HCT116 (cell line): ENCODE results near the gene ITGB6.

Experiments used
- POLR2AphosphoS5 ChIP-seq: IDR thresholded peaks from 2 replicates; pipeline ENCODE4 v1.6.1; 2011; ENCODE audit warnings: mild to moderate bottlenecking, low read depth, low read length, moderate library complexity
- YY1 ChIP-seq: IDR thresholded peaks from 2 replicates; pipeline ENCODE4 v1.6.1; 2011; ENCODE audit warnings: low read length, low read depth, moderate library complexity, mild to moderate bottlenecking; ENCODE audit not compliant: insufficient replicate concordance; ENCODE audit errors: extremely low read depth
- TF ChIP-seq, protein P1 (sequence below): IDR thresholded peaks from 2 replicates; pipeline ENCODE4 v1.6.1; 2012
- TF ChIP-seq, protein P2 (sequence below), 3 experiments: fragments of 200-600 bp in 1 of 3; sonication (generic) in 1 of 3; IDR thresholded peaks in 2 of 3; conservative IDR thresholded peaks in 1 of 3; 2 replicates each; pipeline ENCODE4 v1.5.1; 2012 to 2017; ENCODE audit warnings: low read depth in 2 of 3, low read length in 2 of 3, antibody characterized with exemption in 1 of 3, borderline replicate concordance in 1 of 3, control low read depth in 1 of 3, mild to moderate bottlenecking in 1 of 3, mixed read lengths in 1 of 3, mixed run types in 1 of 3, moderate library complexity in 1 of 3; ENCODE audit not compliant: insufficient read depth in 1 of 3
- TF ChIP-seq, protein P3 (sequence below): IDR thresholded peaks from 2 replicates; pipeline ENCODE4 v1.6.1; 2011; ENCODE audit warnings: mild to moderate bottlenecking, low read length, moderate library complexity; ENCODE audit not compliant: insufficient replicate concordance; ENCODE audit errors: extremely low read depth

DNA sequence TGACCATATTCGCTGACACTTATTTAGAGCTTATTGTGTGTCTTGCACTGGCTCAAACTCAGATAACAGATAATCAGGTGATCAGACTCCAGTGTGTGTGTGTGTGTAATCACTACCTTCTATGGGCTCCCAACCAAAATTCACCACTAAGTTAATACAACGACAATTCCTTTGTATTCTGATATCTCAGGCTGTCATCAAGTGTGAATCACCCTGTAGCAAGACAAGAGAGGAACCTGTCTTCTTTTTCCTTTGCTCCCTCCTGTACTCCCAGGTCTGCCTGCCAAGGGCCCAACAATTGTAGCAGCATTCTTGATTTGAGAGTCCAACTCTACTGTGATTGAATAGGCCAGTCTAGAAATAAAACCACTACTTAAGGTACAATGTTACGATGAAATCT is 25.8 kb downstream of the ITGB6 start:
- TF ChIP-seq, protein P1, sequence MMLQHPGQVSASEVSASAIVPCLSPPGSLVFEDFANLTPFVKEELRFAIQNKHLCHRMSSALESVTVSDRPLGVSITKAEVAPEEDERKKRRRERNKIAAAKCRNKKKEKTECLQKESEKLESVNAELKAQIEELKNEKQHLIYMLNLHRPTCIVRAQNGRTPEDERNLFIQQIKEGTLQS, result no peak
- TF ChIP-seq, protein P2, sequence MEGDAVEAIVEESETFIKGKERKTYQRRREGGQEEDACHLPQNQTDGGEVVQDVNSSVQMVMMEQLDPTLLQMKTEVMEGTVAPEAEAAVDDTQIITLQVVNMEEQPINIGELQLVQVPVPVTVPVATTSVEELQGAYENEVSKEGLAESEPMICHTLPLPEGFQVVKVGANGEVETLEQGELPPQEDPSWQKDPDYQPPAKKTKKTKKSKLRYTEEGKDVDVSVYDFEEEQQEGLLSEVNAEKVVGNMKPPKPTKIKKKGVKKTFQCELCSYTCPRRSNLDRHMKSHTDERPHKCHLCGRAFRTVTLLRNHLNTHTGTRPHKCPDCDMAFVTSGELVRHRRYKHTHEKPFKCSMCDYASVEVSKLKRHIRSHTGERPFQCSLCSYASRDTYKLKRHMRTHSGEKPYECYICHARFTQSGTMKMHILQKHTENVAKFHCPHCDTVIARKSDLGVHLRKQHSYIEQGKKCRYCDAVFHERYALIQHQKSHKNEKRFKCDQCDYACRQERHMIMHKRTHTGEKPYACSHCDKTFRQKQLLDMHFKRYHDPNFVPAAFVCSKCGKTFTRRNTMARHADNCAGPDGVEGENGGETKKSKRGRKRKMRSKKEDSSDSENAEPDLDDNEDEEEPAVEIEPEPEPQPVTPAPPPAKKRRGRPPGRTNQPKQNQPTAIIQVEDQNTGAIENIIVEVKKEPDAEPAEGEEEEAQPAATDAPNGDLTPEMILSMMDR (IDR thresholded peaks at IDR 0.05 in 2 of 3, conservative IDR thresholded peaks at IDR 0.05 in 1 of 3; ENCODE audit: borderline replicate concordance in 1 of 3, insufficient read depth in 1 of 3, low read depth in 2 of 3, low read length in 2 of 3), result no peak
- TF ChIP-seq, protein P3, sequence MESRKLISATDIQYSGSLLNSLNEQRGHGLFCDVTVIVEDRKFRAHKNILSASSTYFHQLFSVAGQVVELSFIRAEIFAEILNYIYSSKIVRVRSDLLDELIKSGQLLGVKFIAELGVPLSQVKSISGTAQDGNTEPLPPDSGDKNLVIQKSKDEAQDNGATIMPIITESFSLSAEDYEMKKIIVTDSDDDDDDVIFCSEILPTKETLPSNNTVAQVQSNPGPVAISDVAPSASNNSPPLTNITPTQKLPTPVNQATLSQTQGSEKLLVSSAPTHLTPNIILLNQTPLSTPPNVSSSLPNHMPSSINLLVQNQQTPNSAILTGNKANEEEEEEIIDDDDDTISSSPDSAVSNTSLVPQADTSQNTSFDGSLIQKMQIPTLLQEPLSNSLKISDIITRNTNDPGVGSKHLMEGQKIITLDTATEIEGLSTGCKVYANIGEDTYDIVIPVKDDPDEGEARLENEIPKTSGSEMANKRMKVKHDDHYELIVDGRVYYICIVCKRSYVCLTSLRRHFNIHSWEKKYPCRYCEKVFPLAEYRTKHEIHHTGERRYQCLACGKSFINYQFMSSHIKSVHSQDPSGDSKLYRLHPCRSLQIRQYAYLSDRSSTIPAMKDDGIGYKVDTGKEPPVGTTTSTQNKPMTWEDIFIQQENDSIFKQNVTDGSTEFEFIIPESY, result no peak
- TF ChIP-seq YY1, result no peak
- no peak for TF ChIP-seq POLR2AphosphoS5
